Hepatocyte (in vitro differentiated cells): ENCODE data around the gene CCDC187. TPM values are rescaled to one million over a fixed set of nuclear protein-coding genes. Genes with fewer than 3 reads are reported as not detected.

Experiments used
- DNase-seq: peaks from one replicate; pipeline ENCODE4 v3.0.0-alpha.2; 2016; ENCODE audit warnings: low spot score
- H2AFZ ChIP-seq: fragments of 200-600 bp; sonication (generic); 2 replicates; pipeline ENCODE4 v1.6.0; 2016; ENCODE audit warnings: antibody characterized with exemption, mild to moderate bottlenecking
- H3K27ac ChIP-seq: fragments of 200-600 bp; sonication (generic); 2 replicates; pipeline ENCODE4 v1.5.1; 2016; ENCODE audit warnings: mild to moderate bottlenecking
- H3K27me3 ChIP-seq: fragments of 200-600 bp; sonication (generic); 2 replicates; pipeline ENCODE4 v1.6.1; 2016
- H3K36me3 ChIP-seq: fragments of 200-600 bp; sonication (generic); replicated peaks from 2 replicates; pipeline ENCODE4 v1.5.1; 2016; ENCODE audit warnings: low read depth; ENCODE audit not compliant: insufficient read depth
- H3K4me1 ChIP-seq: fragments of 200-600 bp; sonication (generic); 2 replicates; pipeline ENCODE4 v1.5.1; 2016; ENCODE audit warnings: mild to moderate bottlenecking, moderate library complexity; ENCODE audit not compliant: insufficient read depth
- H3K4me2 ChIP-seq: fragments of 200-600 bp; sonication (generic); 2 replicates; pipeline ENCODE4 v1.6.0; 2016
- H3K4me3 ChIP-seq: fragments of 200-600 bp; sonication (generic); 2 replicates; pipeline ENCODE4 v1.5.1; 2016; ENCODE audit warnings: mild to moderate bottlenecking
- H3K79me2 ChIP-seq: fragments of 200-600 bp; sonication (generic); 2 replicates; pipeline ENCODE4 v1.6.0; 2017; ENCODE audit warnings: mild to moderate bottlenecking
- H3K9me2 ChIP-seq: fragments of 200-600 bp; sonication (generic); replicated peaks from 2 replicates; pipeline ENCODE4 v1.6.0; 2017; ENCODE audit warnings: mild to moderate bottlenecking; ENCODE audit not compliant: insufficient read depth
- H3K9me3 ChIP-seq: fragments of 200-600 bp; sonication (generic); 2 replicates; pipeline ENCODE4 v1.5.1; 2016; ENCODE audit warnings: low read depth, mild to moderate bottlenecking
- H4K20me1 ChIP-seq: fragments of 200-600 bp; sonication (generic); 2 replicates; pipeline ENCODE4 v1.6.0; 2016; ENCODE audit warnings: mild to moderate bottlenecking; ENCODE audit not compliant: insufficient read depth, poor library complexity, severe bottlenecking
- EZH2 ChIP-seq: fragments of 200-600 bp; sonication (generic); IDR thresholded peaks from 2 replicates; pipeline ENCODE4 v1.6.1; 2016; ENCODE audit warnings: antibody characterized with exemption, mild to moderate bottlenecking, borderline replicate concordance
- EZH2phosphoT487 ChIP-seq: fragments of 200-600 bp; sonication (generic); IDR thresholded peaks from one replicate; pipeline ENCODE4 v1.6.1; 2018; ENCODE audit warnings: antibody characterized with exemption, mild to moderate bottlenecking, low read depth, moderate library complexity; ENCODE audit not compliant: unreplicated experiment, severe bottlenecking
- WGBS: methylation state at CpG from one replicate; pipeline ENCODE4 v1.1.6; 2016; ENCODE audit warnings: low lambda C conversion rate; ENCODE audit errors: missing lambda C conversion rate; 5-methylcytosine and 5-hydroxymethylcytosine counted together
- polyA plus RNA-seq: library from polyadenylated mRNA; unstranded; fragments of >200 nt; fragmentation: Nextera tagmentation; extraction: Ambion mirVana; gene quantifications from 2 replicates; pipeline ENCODE4 v1.2.1, GENCODE V29; 2016
- total RNA-seq: library from RNA; depleted of rRNA; stranded (reverse); fragments of >200 nt; gene quantifications from 2 replicates; pipeline ENCODE4 v1.2.3, GENCODE V29; 2014
- TF ChIP-seq, protein P1 (sequence below): fragments of 200-600 bp; sonication (generic); IDR thresholded peaks from 2 replicates; pipeline ENCODE4 v1.5.1; 2016; ENCODE audit warnings: antibody characterized with exemption, mild to moderate bottlenecking; ENCODE audit not compliant: poor library complexity

The CCDC187 gene
- total and polyA plus RNA-seq, 2 experiments from 2014 or later: 0.60 to 0.75 TPM

DNA sequence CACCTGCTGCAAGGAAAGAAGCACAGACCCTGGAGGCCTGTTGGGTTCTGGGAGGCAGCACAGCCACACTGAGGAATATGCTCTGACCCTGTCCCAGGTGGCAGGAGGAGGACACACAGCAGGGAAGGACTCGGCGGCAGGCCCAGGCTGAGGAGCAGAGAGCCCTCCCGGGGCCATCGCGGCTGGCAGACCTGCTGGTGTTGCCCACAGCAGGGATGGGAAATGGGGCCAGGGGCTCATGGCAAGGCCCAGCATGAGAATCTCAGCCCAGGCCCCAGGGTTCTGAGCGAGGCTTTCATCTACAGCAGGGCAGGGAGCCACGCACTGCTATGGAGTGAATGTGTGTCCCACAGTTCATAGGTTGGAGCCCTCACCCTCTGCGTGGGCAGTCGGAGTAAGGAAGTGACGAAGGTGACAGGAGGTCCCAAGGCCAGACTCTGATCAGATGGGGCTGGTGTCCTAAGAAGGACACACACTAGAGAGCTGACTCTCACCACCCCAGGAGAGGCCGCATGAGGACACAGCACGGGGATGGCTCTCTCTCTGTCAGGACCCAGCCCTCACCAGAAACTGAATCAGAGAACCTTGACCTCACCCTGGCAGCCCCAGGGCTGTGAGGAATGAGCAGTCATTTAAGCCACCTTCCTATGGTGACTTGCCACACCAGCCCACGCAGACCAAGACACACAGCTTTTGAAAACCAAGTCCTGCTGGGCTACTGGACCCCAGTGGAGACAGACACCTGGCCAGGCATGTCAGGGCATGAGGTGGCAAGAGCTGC, 13.2 kb upstream of the CCDC187 start:
- no peaks in the 10 kb centered on the region for H3K79me2 ChIP-seq
- H4K20me1 ChIP-seq: no peaks in the 10 kb centered on the region
- no peak overlapping the region for H3K4me2 ChIP-seq
- TF ChIP-seq, protein P1, sequence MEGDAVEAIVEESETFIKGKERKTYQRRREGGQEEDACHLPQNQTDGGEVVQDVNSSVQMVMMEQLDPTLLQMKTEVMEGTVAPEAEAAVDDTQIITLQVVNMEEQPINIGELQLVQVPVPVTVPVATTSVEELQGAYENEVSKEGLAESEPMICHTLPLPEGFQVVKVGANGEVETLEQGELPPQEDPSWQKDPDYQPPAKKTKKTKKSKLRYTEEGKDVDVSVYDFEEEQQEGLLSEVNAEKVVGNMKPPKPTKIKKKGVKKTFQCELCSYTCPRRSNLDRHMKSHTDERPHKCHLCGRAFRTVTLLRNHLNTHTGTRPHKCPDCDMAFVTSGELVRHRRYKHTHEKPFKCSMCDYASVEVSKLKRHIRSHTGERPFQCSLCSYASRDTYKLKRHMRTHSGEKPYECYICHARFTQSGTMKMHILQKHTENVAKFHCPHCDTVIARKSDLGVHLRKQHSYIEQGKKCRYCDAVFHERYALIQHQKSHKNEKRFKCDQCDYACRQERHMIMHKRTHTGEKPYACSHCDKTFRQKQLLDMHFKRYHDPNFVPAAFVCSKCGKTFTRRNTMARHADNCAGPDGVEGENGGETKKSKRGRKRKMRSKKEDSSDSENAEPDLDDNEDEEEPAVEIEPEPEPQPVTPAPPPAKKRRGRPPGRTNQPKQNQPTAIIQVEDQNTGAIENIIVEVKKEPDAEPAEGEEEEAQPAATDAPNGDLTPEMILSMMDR: no peak
- TF ChIP-seq EZH2phosphoT487: no peak
- no peak for TF ChIP-seq EZH2
- H3K4me3 ChIP-seq: no peak overlapping the region
- WGBS: 90% methylated on average over 13 of the region's 13 CpGs
- no peaks in the 10 kb centered on the region for H3K27me3 ChIP-seq
- H3K9me2 ChIP-seq: no peaks in the 10 kb centered on the region
- DNase-seq: no peak
- no peaks in the 10 kb centered on the region for H3K4me1 ChIP-seq
- no peaks in the 10 kb centered on the region for H3K36me3 ChIP-seq
- no peak overlapping the region for H3K27ac ChIP-seq
- H3K9me3 ChIP-seq: no peaks in the 10 kb centered on the region
- no peak overlapping the region for H2AFZ ChIP-seq

DNA sequence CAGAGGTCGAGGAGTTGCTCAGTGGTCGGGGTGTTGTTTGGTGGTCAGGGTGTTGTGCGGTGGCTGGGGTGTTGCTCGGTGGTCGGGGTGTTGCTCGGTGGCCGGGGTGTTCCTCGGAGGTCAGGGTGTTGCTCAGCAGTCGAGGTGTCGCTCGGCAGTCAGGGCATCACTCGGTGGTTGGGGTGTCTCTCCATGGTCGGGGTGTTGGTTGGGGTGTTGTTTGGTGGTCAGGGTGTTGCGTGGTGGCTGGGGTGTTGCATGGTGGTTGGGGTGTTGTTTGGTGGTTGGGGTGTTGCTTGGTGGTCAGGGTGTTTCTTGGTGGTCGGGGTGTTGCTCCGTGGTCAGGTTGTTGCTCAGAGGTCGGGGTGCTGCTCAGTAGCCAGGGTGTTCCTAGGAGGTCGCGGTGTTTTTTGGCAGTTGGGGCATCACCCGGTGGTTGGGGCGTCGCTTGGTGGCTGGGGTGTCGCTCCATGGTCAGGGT, 12.4 kb upstream of the CCDC187 start:
- DNase-seq: no peak
- Histone ChIP-seq H4K20me1 (no peaks in the 10 kb centered on the region), H3K4me3 (no peak overlapping the region), H3K9me3 (no peaks in the 10 kb centered on the region), H3K4me2 (no peak overlapping the region), H3K79me2 (no peaks in the 10 kb centered on the region), H3K36me3 (no peaks in the 10 kb centered on the region), H2AFZ (no peak overlapping the region), H3K4me1 (no peaks in the 10 kb centered on the region), H3K27ac (no peak overlapping the region), H3K27me3 (no peaks in the 10 kb centered on the region), H3K9me2 (no peaks in the 10 kb centered on the region)
- TF ChIP-seq EZH2phosphoT487: no peak
- TF ChIP-seq, protein P1: no peak
- WGBS: 97% methylated on average over 16 of the region's 23 CpGs

DNA sequence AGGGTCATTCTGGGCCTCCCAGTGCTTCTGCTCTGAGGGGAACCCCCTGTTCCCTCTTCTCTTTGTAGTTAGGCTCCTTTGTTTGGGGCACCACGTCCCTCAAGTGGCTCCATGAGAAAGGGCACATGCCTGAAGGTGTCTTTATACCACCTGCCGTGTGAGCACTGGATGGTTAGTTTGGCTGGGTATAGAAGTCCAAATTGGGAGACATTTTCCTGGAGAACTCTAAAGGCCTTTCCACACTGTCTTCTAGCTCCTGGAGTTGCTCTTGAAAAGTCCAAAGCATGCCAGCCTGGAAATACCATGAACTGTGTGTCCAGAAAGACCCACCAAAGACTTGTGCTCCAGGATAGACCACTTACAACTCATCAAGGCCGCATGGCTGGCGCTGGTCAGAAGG, 11.1 kb upstream of the CCDC187 start:
- 89% methylated on average over 4 of the region's 4 CpGs for WGBS
- H3K9me3 ChIP-seq: no peaks in the 10 kb centered on the region
- TF ChIP-seq EZH2phosphoT487 (no peak), EZH2 (no peak)
- TF ChIP-seq, protein P1: no peak

More for the DNA sequence above, 11.1 kb upstream of the CCDC187 start:
- no peaks in the 10 kb centered on the region for H4K20me1 ChIP-seq
- no peaks in the 10 kb centered on the region for H3K9me2 ChIP-seq
- no peak overlapping the region for H3K4me2 ChIP-seq
- H3K27ac ChIP-seq: no peak overlapping the region
- no peaks in the 10 kb centered on the region for H3K79me2 ChIP-seq
- no peaks in the 10 kb centered on the region for H3K4me1 ChIP-seq
- H3K27me3 ChIP-seq: no peaks in the 10 kb centered on the region
- no peaks in the 10 kb centered on the region for H3K36me3 ChIP-seq
- no peak for DNase-seq
- no peak overlapping the region for H3K4me3 ChIP-seq
- H2AFZ ChIP-seq: no peak overlapping the region
